Cardiac septum (tissue), 1 donor: ENCODE data around the gene C4orf33. TPM values are rescaled to one million over a fixed set of nuclear protein-coding genes. Genes with fewer than 3 reads are reported as not detected.

Experiments
- total RNA-seq: library from RNA; stranded (reverse); fragmentation: NEBNext Ultra II Directional; extraction: Animal tissue kit (Norgen Biotek cat#: 25700); gene quantifications from one replicate; pipeline ENCODE4 v1.2.1, GENCODE V29; 2021
- donor health status: DM: no; HTN: no; CAD: no.

Gene C4orf33
- total RNA-seq, 1 donor from 2014 or later, result 5.7 TPM

Other genes starting within 250 kb of the C4orf33 start
- 9.6 TPM for gene SCLT1, start 2.6 kb upstream of the C4orf33 start, total RNA-seq